Muscle of leg (tissue), 11 donors: Measurements from ENCODE around the gene FAM237A. TPM values are rescaled to one million over a fixed set of nuclear protein-coding genes. Genes with fewer than 3 reads are reported as not detected.

Experiments
- DNase-seq: peaks from one replicate; pipeline ENCODE4 v3.0.0; 2013
- H3K27ac ChIP-seq: one replicate; pipeline ENCODE4 v1.5.1; 2013; ENCODE audit warnings: mild to moderate bottlenecking, low read length, control low read depth
- H3K27me3 ChIP-seq: one replicate; pipeline ENCODE4 v1.6.1; 2013; ENCODE audit warnings: low read length; ENCODE audit not compliant: control insufficient read depth, insufficient read depth
- H3K36me3 ChIP-seq: one replicate; pipeline ENCODE4 v1.6.1; 2013; ENCODE audit warnings: low read length; ENCODE audit not compliant: control insufficient read depth, insufficient read depth
- H3K4me1 ChIP-seq: one replicate; pipeline ENCODE4 v1.6.1; 2013; ENCODE audit warnings: low read length; ENCODE audit not compliant: control insufficient read depth, insufficient read depth
- H3K4me3 ChIP-seq: one replicate; pipeline ENCODE4 v1.5.1; 2013; ENCODE audit warnings: low read length, control low read depth
- H3K9me3 ChIP-seq: replicated peaks from 2 replicates; pipeline ENCODE4 v1.6.1; 2013; ENCODE audit warnings: low read depth, low read length; ENCODE audit not compliant: control insufficient read depth
- WGBS: methylation state at CpG from one replicate; pipeline ENCODE4 v1.1.5; 2013; ENCODE audit warnings: missing lambda C conversion rate; ENCODE audit not compliant: insufficient coverage; 5-methylcytosine and 5-hydroxymethylcytosine counted together
- polyA plus RNA-seq, 8 donors: library from polyadenylated mRNA; unstranded; fragments of 120-200 nt; gene quantifications; one replicate each; pipeline versions ENCODE4 v1.2.1 to v1.2.3, GENCODE V29; 2013; ENCODE audit warnings: inconsistent platforms in 1 of 8, low replicate concordance in 1 of 8; ENCODE audit not compliant: insufficient read length in 8 of 8, insufficient read depth in 1 of 8
- total RNA-seq: library from RNA; stranded (reverse); fragments of 120-200 nt; gene quantifications from one replicate; pipeline ENCODE4 v1.2.4, GENCODE V29; 2013

The FAM237A gene
- total and polyA plus RNA-seq, 9 donors: not detected

DNA sequence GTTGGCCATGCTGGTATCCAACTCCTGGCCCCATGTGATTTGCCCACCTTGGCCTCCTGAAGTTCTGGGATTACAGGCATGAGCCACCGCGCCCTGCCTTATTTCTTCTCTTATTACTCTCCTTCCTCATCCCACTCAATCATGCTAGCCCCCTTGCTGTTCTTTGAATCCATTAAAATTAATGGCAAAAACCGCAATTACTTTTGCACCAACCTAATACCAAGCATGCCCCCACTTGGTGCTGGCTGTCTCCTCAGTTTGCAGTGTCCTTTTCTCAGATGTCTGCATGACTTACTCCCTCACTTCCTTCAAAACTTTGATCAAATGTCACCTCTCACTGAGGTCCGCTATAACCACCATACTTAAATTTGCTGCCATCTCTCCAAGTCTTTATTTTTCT, 41.3 kb downstream of the FAM237A start:
- no peaks in the 10 kb centered on the region for H3K36me3 ChIP-seq
- H3K4me3 ChIP-seq: no peak overlapping the region
- no peak for DNase-seq
- H3K4me1 ChIP-seq: no peaks in the 10 kb centered on the region
- no peak overlapping the region for H3K27ac ChIP-seq
- no peaks in the 10 kb centered on the region for H3K27me3 ChIP-seq
- WGBS: 85% methylated on average over 3 of the region's 4 CpGs
- H3K9me3 ChIP-seq: no peaks in the 10 kb centered on the region

GRCh38 chr2:206688453-206688852, 46.2 kb downstream of the FAM237A start:
- no peak overlapping the region for H3K27ac ChIP-seq
- no peaks in the 10 kb centered on the region for H3K36me3 ChIP-seq
- H3K4me1 ChIP-seq: no peaks in the 10 kb centered on the region
- 83% methylated on average over 1 of the region's 2 CpGs for WGBS
- DNase-seq: no peak
- no peaks in the 10 kb centered on the region for H3K9me3 ChIP-seq
- no peak overlapping the region for H3K4me3 ChIP-seq
- H3K27me3 ChIP-seq: no peaks in the 10 kb centered on the region

DNA sequence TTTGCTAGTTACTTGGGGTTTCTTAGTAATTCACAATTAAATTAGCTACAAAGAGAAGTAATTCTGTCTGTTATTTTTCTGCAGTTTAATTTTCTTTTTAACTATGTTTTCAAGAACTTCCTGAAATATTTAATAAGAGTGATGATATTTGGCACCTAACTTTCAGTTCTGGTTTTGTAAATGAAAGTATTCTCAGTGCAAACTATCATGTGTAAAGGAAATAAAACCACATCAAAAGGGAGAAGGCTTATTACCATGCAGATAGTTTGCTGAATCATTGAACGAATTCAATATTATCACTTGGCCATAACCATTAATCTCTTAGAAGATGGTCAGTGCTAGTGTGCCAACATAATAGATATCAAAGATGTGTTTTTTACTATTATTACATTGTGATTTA, 46.7 kb downstream of the FAM237A start:
- H3K9me3 ChIP-seq: no peaks in the 10 kb centered on the region
- DNase-seq: no peak
- no CpG with 5 or more reads among the region's 1 CpG for WGBS
- H3K27ac ChIP-seq: no peak overlapping the region
- no peaks in the 10 kb centered on the region for H3K4me1 ChIP-seq
- H3K4me3 ChIP-seq: no peak overlapping the region
- no peaks in the 10 kb centered on the region for H3K27me3 ChIP-seq
- H3K36me3 ChIP-seq: no peaks in the 10 kb centered on the region

DNA sequence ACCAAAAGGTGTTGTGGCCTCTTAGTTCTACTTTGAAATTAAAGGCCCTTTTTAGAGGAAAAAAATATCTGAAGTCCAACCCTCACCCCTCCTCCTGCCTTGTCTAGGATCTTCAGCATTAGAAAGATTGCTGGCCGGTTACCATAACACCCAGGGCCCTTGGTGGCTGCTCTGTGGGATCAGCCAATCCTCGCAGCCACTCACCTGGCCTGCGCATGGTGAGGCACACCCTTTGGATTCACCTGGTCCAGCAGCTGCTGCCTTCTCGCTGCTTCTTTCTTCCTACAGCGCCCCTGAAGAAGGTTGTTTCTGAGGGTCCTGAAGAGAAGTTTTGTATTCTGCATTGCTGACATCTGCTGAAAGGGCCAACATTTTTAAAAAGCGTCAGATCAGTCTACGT, 50.7 kb downstream of the FAM237A start:
- 44% methylated on average over 2 of the region's 7 CpGs for WGBS
- H3K27me3 ChIP-seq: no peaks in the 10 kb centered on the region
- no peak for DNase-seq
- no peaks in the 10 kb centered on the region for H3K4me1 ChIP-seq
- no peak overlapping the region for H3K4me3 ChIP-seq
- H3K27ac ChIP-seq: no peak overlapping the region
- no peaks in the 10 kb centered on the region for H3K36me3 ChIP-seq
- H3K9me3 ChIP-seq: no peaks in the 10 kb centered on the region

DNA sequence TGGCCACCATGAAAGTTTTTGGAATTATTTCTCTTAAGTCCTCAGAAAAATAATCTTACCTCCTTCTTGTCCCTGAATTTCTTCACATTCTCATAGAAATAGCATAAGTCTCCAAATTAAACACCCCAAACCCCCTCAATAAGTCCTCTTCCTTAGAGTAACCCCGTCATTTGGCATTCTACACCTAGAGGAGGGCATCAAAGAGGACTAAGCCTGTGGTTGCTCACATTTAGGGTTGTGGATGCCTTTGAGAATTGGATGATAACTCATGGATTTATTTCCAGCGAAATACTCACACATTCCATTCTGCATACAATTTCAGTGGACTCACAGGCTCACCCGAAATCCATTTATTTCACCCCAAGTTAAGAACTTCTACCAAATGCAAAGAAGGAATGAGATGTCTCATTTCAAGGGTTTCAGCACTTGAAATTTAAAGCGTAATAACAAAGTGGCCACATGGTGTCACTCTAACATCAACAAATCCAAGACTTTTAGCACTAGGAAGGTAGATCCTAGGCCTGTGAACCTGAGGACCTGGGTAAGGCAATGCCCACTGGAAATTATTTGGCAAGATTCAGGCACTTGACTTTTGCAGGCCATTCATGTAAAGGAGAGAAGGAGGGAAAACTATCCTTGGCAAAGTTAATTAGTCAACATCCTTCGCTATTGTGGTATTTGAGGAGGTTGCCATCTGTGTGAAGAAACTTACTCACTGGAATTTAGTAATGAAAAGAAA, 51.3 kb downstream of the FAM237A start:
- peak; percentile 67 for DNase-seq
- no peaks in the 10 kb centered on the region for H3K9me3 ChIP-seq

DNA sequence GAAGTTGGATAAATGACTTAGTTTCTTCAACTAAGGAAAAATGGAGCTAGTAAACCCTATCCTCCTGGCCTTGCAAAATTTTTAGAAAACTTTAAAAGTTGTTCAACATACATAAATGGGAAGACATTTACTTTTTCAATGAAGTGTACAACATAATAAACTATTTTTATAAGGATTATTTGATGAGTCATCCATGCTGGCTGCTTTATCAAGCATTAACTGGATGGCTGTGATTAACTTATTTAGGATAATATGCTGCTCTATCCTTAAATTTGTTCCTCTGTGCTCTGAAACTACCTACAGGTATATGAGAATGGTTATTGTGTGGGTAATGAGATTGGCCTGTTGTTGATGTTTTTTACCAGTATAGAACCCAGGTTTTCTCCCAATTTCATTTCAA, 54.6 kb downstream of the FAM237A start:
- no peak overlapping the region for H3K4me3 ChIP-seq
- H3K9me3 ChIP-seq: no peaks in the 10 kb centered on the region
- no peaks in the 10 kb centered on the region for H3K4me1 ChIP-seq
- no peaks in the 10 kb centered on the region for H3K36me3 ChIP-seq
- H3K27me3 ChIP-seq: no peaks in the 10 kb centered on the region
- H3K27ac ChIP-seq: no peak overlapping the region
- no peak for DNase-seq

More for the DNA sequence above, 51.3 kb downstream of the FAM237A start:
- Histone ChIP-seq H3K4me3 (no peak overlapping the region), H3K27me3 (no peaks in the 10 kb centered on the region), H3K4me1 (no peaks in the 10 kb centered on the region), H3K36me3 (no peaks in the 10 kb centered on the region), H3K27ac (no peak overlapping the region)
- no CpG with 5 or more reads among the region's 5 CpGs for WGBS

GRCh38 chr2:206698811-206699210, 56.5 kb downstream of the FAM237A start:
- no peaks in the 10 kb centered on the region for H3K9me3 ChIP-seq
- no peak overlapping the region for H3K4me3 ChIP-seq
- DNase-seq: no peak
- no peaks in the 10 kb centered on the region for H3K27me3 ChIP-seq
- H3K4me1 ChIP-seq: no peaks in the 10 kb centered on the region
- WGBS: no CpG with 5 or more reads among the region's 3 CpGs
- H3K27ac ChIP-seq: no peak overlapping the region
- no peaks in the 10 kb centered on the region for H3K36me3 ChIP-seq

Other genes with a start within 250 kb of the FAM237A start
- gene ADAM23, start 199.0 kb upstream of the FAM237A start, total RNA-seq: 4.1 TPM
- gene ADAM23, start 199.0 kb upstream of the FAM237A start, polyA plus RNA-seq: 10 to 100 TPM in 6 of 8 donors, 1 to 10 TPM in 2; 8.0 to 16.8 (median 11.6) TPM
- gene DYTN, start 75.9 kb downstream of the FAM237A start, total RNA-seq: not detected
- not detected for gene DYTN, start 75.9 kb downstream of the FAM237A start, polyA plus RNA-seq
- 0.40 TPM for gene MDH1B, start 122.8 kb downstream of the FAM237A start, total RNA-seq
- under 1 TPM; 0.23 to 0.69 (median 0.43) TPM for gene MDH1B, start 122.8 kb downstream of the FAM237A start, polyA plus RNA-seq
- gene FASTKD2, start 123.1 kb downstream of the FAM237A start, total RNA-seq: 32.1 TPM
- 10 to 100 TPM; 17.3 to 25.7 (median 22.2) TPM for gene FASTKD2, start 123.1 kb downstream of the FAM237A start, polyA plus RNA-seq